Rectal smooth muscle tissue (tissue), 1 donor: Measurements from ENCODE around the gene NKTR.
A peak's percentile ranks its signal among the peaks of the same experiment; 100 is the strongest.
"Not testable (repeated sequence)": the region's sequence is repeated elsewhere in the genome, so short reads cannot be mapped to it uniquely, and the experiment has no call there.

Experiments used
- H3K27ac ChIP-seq: one replicate; pipeline ENCODE4 v1.7.0; 2013; ENCODE audit warnings: low read depth, low read length, inconsistent platforms
- H3K27me3 ChIP-seq: one replicate; pipeline ENCODE4 v1.7.0; 2013; ENCODE audit warnings: low read length; ENCODE audit not compliant: control insufficient read depth, insufficient read depth
- H3K36me3 ChIP-seq: one replicate; pipeline ENCODE4 v1.7.0; 2013; ENCODE audit warnings: low read length; ENCODE audit not compliant: control insufficient read depth, insufficient read depth
- H3K4me1 ChIP-seq: one replicate; pipeline ENCODE4 v1.7.0; 2013; ENCODE audit warnings: low read length; ENCODE audit not compliant: control insufficient read depth, insufficient read depth
- H3K4me3 ChIP-seq: one replicate; pipeline ENCODE4 v1.7.0; 2013; ENCODE audit warnings: low read length
- H3K9ac ChIP-seq: one replicate; pipeline ENCODE4 v1.7.0; 2013; ENCODE audit warnings: low read length

NKTR gene

DNA sequence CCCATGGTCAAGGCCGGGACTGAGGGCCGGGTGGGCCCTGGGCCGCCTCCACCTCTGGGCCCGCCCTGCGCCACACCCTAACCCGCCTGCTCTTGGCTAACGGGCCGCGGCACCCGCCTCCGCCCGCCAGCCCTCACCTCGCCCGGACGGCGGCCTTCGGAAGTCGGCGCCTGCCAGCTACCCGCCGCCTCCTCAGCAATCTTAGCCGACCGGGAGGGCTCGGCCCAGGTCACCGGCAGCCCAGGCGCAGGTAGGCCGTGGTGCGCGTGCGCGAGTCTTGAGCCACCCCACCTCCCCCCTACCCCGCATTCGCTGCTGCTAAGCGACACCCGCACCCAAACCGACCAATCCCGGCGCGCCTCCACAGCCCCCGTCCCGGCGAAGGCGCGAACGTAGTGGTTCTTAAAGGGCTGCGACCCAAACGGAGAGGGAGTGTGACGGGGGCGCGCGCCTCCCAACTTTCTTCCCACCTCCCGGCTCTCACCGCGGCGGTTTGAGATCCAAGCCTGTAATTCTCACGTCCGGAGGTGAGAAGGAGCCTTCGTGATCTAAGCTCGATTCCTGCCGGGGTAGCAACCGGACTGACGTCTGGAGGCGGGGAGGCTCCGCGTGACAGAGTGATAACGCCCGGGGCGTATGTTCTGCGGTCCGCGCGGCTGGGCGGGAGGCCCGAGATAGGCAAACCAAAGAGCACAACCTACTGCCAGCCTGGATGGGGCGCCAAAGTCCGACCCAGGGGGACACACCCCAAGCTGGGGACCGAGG is 18.6 kb upstream of the NKTR start, which contains the start of gene SEC22C:
Gene SEC22C, minus strand, starts transcription at position 259 of the 765 bp plus-strand sequence. CDS start 12,921 bp downstream, outside the sequence.
- Histone ChIP-seq H3K27ac (peak within 1 kb of the TSS; percentile 83), H3K36me3 (no peaks in the 10 kb centered on the region), H3K27me3 (no peaks in the 10 kb centered on the region), H3K4me3 (peak within 1 kb of the TSS; percentile 83), H3K9ac (peak within 1 kb of the TSS; percentile 58), H3K4me1 (peaks cover 8% of the 10 kb centered on the region)

DNA sequence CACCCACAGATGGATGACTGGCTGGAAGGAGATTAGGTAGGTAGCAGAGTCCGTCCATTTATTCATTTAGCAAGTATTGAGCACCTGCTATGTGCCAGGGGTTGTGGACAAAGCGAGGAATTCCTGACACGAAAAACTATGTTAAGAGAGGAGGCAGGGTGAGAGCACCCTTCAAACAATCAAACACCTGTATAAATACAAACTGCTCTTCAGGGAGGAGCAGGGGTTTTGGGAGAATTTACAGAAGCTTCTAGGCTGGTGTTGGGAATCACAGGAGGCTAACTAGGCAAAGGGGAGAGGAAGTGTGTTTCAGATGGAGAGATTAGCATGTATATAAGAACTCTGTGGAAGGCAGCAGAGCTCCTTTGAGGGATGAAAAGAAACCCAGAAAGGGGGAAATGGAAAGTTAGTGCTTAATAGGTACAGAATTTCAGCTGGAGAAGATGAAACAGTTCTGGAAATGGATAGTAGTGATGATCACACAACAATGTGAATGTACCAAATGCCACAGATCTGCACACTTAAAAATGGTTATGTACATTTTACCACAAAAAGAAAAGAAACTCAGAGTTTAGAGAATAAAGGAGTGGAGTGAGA is 17.9 kb upstream of the NKTR start:
- H3K4me3 ChIP-seq: peak overlapping the region; percentile 83
- no peaks in the 10 kb centered on the region for H3K36me3 ChIP-seq
- H3K4me1 ChIP-seq: peaks cover 8% of the 10 kb centered on the region
- H3K27ac ChIP-seq: peak overlapping the region; percentile 83
- no peak overlapping the region for H3K9ac ChIP-seq
- no peaks in the 10 kb centered on the region for H3K27me3 ChIP-seq

DNA sequence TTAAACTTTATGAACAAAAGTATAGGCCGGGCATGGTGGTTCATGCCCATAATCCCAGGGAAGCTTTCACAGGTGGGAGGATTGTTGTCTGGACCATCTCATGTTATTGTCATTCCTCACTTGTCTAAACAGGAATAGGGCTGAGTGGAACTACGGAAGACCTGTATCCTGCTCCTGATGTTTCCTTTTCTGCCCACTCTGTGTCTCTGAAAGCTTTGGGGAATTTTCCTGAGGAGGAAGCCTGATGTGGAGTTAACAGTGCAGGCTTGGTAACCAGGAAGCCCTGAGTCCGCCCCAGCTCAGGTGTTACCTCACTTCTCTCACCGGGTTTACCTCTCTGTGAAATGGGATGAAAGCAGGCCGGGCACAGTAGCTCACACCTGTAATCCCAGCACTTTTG is 11.9 kb upstream of the NKTR start:
- Histone ChIP-seq H3K27ac (no peak overlapping the region), H3K9ac (no peak overlapping the region), H3K4me3 (no peak overlapping the region), H3K27me3 (no peaks in the 10 kb centered on the region), H3K4me1 (peaks cover 11% of the 10 kb centered on the region), H3K36me3 (no peaks in the 10 kb centered on the region)

DNA sequence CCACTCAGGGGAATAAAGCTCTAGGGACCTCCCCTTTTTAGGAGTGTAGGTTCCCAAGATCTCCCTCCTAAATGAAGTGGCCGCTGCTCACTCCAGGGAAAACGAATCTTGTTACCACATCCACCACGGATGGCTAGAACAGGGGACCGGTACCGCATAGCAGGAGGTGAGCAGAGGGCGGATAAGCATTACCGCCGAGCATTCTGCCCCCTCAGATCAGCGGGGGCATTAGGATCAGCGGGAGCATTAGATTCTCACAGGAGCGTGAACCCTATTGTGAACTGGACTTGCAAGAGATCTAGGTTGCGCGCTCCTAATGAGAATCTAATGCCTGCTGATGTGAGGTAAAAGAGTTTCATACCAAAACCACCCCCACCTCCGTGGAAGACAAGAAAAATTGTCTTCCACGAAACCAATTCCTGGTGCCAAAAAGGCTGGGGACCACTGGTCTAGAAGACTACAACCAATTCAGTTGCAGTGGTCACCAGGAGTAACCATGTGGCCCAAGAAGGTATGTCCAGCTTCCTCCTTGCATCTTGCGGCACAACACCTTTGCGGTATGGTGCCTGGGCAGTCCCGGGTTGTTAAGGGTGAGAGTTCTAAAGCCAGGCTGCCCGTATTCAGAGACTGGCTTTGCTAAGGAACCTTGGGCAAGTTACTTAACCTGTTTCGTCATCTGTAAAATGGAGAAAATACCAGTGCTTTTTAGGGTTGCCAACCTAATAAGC is 10.9 kb upstream of the NKTR start:
- H3K27me3 ChIP-seq: no peaks in the 10 kb centered on the region
- H3K9ac ChIP-seq: peak overlapping the region; percentile 49
- H3K4me1 ChIP-seq: peaks cover 11% of the 10 kb centered on the region
- H3K36me3 ChIP-seq: no peaks in the 10 kb centered on the region
- peak overlapping the region; percentile 78 for H3K4me3 ChIP-seq
- H3K27ac ChIP-seq: no peak overlapping the region

DNA sequence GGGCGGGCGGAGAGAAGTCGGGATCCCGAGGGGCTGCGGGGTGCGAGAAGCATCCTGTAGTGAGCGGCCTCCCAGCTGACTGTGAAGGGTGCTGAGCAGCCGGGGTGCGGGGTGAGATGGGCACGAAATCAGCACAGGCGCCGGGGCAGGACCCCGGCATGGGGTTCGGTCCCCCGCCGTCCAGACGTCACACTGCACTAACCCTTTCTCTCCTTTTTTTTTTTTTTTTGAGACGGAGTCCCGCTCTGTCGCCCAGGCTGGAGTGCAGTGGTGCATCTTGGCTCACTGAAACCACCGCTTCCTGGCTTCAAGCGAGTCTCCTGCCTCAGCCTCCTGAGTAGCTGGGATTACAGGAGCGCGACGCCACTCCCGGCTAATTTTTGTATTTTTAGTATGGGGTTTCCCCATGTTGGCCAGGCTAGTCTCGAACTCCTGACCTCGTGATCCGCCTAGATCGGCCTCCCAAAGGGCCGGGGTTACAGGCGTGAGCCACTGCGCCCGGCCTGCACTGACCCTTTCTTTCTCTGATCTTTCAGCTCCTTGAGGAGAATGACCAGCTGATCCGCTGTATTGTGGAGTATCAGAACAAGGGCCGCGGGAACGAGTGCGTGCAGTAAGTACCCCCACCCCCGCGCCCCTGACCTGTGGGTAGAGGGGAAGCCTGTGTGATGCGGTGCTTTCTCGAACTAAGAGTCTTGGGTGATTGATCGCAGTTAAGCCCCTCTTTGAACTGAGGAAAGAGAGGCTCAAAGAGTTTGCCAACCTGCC is 9.3 kb upstream of the NKTR start:
- Histone ChIP-seq H3K36me3 (no peaks in the 10 kb centered on the region), H3K9ac (peak overlapping the region; percentile 24), H3K27me3 (no peaks in the 10 kb centered on the region), H3K4me1 (peaks cover 11% of the 10 kb centered on the region), H3K4me3 (peak overlapping the region; percentile 82), H3K27ac (no peak overlapping the region)

- Histone ChIP-seq H3K4me3 (peak overlapping the region; percentile 82), H3K9ac (peak overlapping the region; percentile 24), H3K27me3 (no peaks in the 10 kb centered on the region), H3K27ac (no peak overlapping the region), H3K36me3 (no peaks in the 10 kb centered on the region), H3K4me1 (peaks cover 11% of the 10 kb centered on the region)
Measured at GRCh38 chr3:42591811-42592210, 8.7 kb upstream of the NKTR start.

- H3K4me1 ChIP-seq: peaks cover 11% of the 10 kb centered on the region
- no peak overlapping the region for H3K27ac ChIP-seq
- H3K9ac ChIP-seq: no peak overlapping the region
- H3K4me3 ChIP-seq: no peak overlapping the region
- H3K36me3 ChIP-seq: no peaks in the 10 kb centered on the region
- H3K27me3 ChIP-seq: no peaks in the 10 kb centered on the region
Measured at GRCh38 chr3:42593635-42594034, 6.9 kb upstream of the NKTR start.

- no peak overlapping the region for H3K9ac ChIP-seq
- H3K27ac ChIP-seq: no peak overlapping the region
- peaks cover 8% of the 10 kb centered on the region for H3K4me1 ChIP-seq
- H3K4me3 ChIP-seq: no peak overlapping the region
- H3K27me3 ChIP-seq: no peaks in the 10 kb centered on the region
- H3K36me3 ChIP-seq: no peaks in the 10 kb centered on the region
Measured at GRCh38 chr3:42595682-42596081, 4.8 kb upstream of the NKTR start.

DNA sequence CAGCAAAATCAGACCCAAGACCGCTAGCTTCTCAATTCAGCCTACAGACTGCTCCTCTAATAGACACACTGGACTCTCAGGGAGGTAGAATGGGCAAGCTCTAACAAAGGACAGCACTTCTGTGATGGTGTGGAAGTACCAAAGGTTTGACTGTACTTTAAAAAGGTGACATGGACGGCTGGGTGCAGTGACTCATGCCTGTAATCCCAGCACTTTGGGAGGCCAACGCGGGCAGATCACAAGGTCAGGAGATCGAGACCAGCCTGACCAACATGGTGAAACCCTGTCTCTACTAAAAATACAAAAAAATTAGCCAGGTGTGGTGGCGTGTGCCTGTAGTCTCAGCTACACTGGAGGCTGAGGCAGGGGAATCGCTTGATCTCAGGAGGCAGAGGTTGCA is 3.4 kb upstream of the NKTR start:
- peaks cover 11% of the 10 kb centered on the region for H3K4me1 ChIP-seq
- H3K27me3 ChIP-seq, H3K36me3 ChIP-seq, H3K4me3 ChIP-seq, H3K27ac ChIP-seq, H3K9ac ChIP-seq: not testable (repeated sequence)

DNA sequence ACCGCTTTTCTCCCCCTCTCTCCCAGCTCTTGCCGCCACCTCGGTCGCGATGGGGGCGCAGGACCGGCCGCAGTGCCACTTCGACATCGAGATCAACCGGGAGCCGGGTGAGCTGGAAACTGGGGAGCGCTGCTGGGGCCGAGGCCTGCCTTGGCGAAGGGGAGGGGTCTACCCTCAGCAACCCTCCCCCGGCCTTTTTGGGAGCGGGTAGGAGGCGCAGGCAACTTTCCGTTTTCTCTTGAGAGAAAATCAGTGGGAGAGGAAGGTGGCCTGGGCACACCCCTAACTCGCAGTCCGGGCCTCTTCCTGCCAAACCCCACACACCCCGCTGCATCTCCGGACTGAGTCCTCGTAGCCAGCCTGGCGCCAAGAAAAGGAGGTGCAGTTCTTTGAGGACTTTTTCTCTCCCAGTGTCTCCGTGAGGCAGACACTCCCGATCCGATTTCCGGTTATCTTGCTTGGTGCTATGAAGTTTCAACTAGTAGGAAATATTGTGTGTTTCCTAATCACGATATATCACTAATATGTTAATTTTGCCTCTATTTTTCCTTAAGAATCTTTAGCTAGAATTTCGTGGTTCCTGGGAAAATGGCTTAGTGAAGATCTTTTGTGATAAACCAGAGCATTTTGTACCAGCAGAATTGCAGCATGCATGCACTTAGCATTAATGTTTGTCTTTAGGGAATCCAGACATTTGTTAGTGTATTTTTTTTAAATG is 631 bp downstream of the NKTR start:
- H3K4me3 ChIP-seq: peak overlapping the region; percentile 90
- peak overlapping the region; percentile 29 for H3K9ac ChIP-seq
- no peaks in the 10 kb centered on the region for H3K27me3 ChIP-seq
- peak overlapping the region; percentile 92 for H3K27ac ChIP-seq
- H3K36me3 ChIP-seq: no peaks in the 10 kb centered on the region
- H3K4me1 ChIP-seq: peaks cover 15% of the 10 kb centered on the region

DNA sequence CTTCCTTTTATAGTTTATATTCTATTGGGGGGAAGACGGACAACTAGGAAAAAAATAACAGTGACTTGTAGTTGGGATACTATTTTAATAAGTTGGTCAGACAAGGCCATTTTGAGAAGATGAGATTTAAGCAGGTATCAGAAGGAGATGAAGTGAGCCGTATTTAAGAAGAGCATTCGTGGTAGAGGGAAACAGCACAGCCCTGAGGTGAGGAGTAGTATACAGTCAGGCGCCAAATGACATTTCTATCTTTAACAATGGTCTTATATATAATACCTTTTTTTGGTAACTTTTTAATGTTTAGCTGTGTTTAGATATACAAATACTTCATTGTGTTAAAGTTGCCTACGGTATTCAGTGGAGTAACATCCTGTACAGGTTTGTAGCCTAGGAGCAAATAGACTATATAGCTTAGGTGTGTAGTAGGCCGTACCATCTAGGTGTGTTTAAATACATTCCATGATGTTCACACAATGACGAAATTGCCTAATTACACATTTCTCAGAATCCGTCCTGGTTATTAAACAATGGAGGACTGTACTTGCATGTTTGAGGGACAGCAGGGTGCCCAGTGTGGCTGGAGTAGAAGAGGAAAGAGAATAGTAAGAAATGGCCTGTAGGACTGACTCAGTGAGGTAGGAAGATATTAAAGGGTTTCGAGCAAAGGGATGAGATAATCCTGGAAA is 1.6 kb downstream of the NKTR start:
- Histone ChIP-seq H3K27ac (no peak overlapping the region), H3K4me3 (peak overlapping the region; percentile 90), H3K27me3 (no peaks in the 10 kb centered on the region), H3K9ac (no peak overlapping the region), H3K4me1 (peaks cover 15% of the 10 kb centered on the region), H3K36me3 (no peaks in the 10 kb centered on the region)
